ENCODE data around the gene SLC48A1. TPM values are rescaled to one million over a fixed set of nuclear protein-coding genes. Genes with fewer than 3 reads are reported as not detected.

Gene SLC48A1
- total RNA-seq, 1 donor from 2014 or later: 10.7 TPM

GRCh38 chr12:47807338-47807737 is 34.3 kb downstream of the SLC48A1 start:
- intact Hi-C loops (cut with micrococcal nuclease): no loop called here

GRCh38 chr12:47808050-47808449 is 35.0 kb downstream of the SLC48A1 start:
- intact Hi-C loops (cut with micrococcal nuclease): loop anchor here (1.0 to 2.0 kb wide), 6 partner anchors 10 to 595 kb away; partner anchors contain the start of genes RPAP3 and SLC48A1

- intact Hi-C loops (cut with micrococcal nuclease): loop anchor here (1.0 to 2.0 kb wide), 7 partner anchors 10 to 596 kb away; partner anchors contain the start of genes RPAP3 and SLC48A1
These were observed 35.7 kb downstream of the SLC48A1 start for GRCh38 chr12:47808574-47809365.

- intact Hi-C loops (cut with micrococcal nuclease): loop anchor here (1.0 to 2.0 kb wide), 3 partner anchors 37 to 597 kb away; partner anchors contain the start of gene SLC48A1
These were observed 36.5 kb downstream of the SLC48A1 start for GRCh38 chr12:47809518-47809917.

GRCh38 chr12:47811072-47811396 is 38.0 kb downstream of the SLC48A1 start:
- intact Hi-C loops (cut with micrococcal nuclease): loop anchor here (5.0 to 10.0 kb wide), 3 partner anchors 449 to 1594 kb away; partner anchors contain the start of gene CCNT1

- intact Hi-C loops (cut with micrococcal nuclease): loop anchor here (2.0 to 10.0 kb wide), 6 partner anchors 21 to 1595 kb away; partner anchors contain the start of genes CCNT1 and VDR
These were observed 38.8 kb downstream of the SLC48A1 start for GRCh38 chr12:47811581-47812484.

GRCh38 chr12:47812797-47813510 is 39.9 kb downstream of the SLC48A1 start:
- intact Hi-C loops (cut with micrococcal nuclease): loop anchor here (1.0 to 10.0 kb wide), 8 partner anchors 20 to 1596 kb away; partner anchors contain the start of genes ASB8, CCNT1 and VDR

- intact Hi-C loops (cut with micrococcal nuclease): loop anchor here (1.0 to 10.0 kb wide), 8 partner anchors 19 to 1596 kb away; partner anchors contain the start of genes ASB8, CCNT1 and VDR
These were observed 40.6 kb downstream of the SLC48A1 start for GRCh38 chr12:47813511-47814196.

- intact Hi-C loops (cut with micrococcal nuclease): loop anchor here (5.0 to 10.0 kb wide), 4 partner anchors 452 to 1822 kb away; partner anchors contain the start of genes CCNT1 and SCAF11
These were observed 41.6 kb downstream of the SLC48A1 start for GRCh38 chr12:47814539-47815170.

GRCh38 chr12:47815447-47815846 is 42.4 kb downstream of the SLC48A1 start:
- intact Hi-C loops (cut with micrococcal nuclease): loop anchor here (5.0 to 10.0 kb wide), 2 partner anchors 899 to 1823 kb away; partner anchors contain the start of genes CCNT1 and SCAF11

- intact Hi-C loops (cut with micrococcal nuclease): loop anchor here (5.0 to 10.0 kb wide), 2 partner anchors 898 to 1824 kb away; partner anchors contain the start of genes CCNT1 and SCAF11
These were observed 43.6 kb downstream of the SLC48A1 start for GRCh38 chr12:47816403-47817271.

- intact Hi-C loops (cut with micrococcal nuclease): loop anchor here (1.0 to 10.0 kb wide), 4 partner anchors 9 to 1825 kb away; partner anchors contain the start of genes CCNT1 and SCAF11
These were observed 44.4 kb downstream of the SLC48A1 start for GRCh38 chr12:47817272-47818006.

- intact Hi-C loops (cut with micrococcal nuclease): loop anchor here (1.0 to 10.0 kb wide), 4 partner anchors 10 to 1826 kb away; partner anchors contain the start of genes CCNT1 and SCAF11
These were observed 45.0 kb downstream of the SLC48A1 start for GRCh38 chr12:47818007-47818376.

- intact Hi-C loops (cut with micrococcal nuclease): loop anchor here (1.0 to 10.0 kb wide), 5 partner anchors 10 to 1826 kb away; partner anchors contain the start of genes CCNT1 and SCAF11
These were observed 45.6 kb downstream of the SLC48A1 start for GRCh38 chr12:47818467-47819137.

GRCh38 chr12:47819138-47819895 is 46.3 kb downstream of the SLC48A1 start:
- intact Hi-C loops (cut with micrococcal nuclease): loop anchor here (1.0 to 10.0 kb wide), 4 partner anchors 14 to 1827 kb away; partner anchors contain the start of genes CCNT1 and SCAF11
